Prostate gland (tissue), 2 donors: ENCODE data around the gene SYT2.

Experiments used
- CTCF ChIP-seq, 4 experiments: fragments of 200-600 bp in 2 of 4; fragments of 450-650 bp in 2 of 4; sonication (generic) in 2 of 4; IDR thresholded peaks; 1 replicate in 3 of 4; 2 replicates in 1 of 4; pipeline ENCODE4 v1.5.1; 2016 to 2019; ENCODE audit warnings: antibody characterized with exemption in 4 of 4, mild to moderate bottlenecking in 2 of 4, moderate library complexity in 2 of 4
- POLR2A ChIP-seq: fragments of 450-650 bp; IDR thresholded peaks from one replicate; pipeline ENCODE4 v1.6.1; 2016; ENCODE audit warnings: antibody characterized with exemption, mild to moderate bottlenecking
- POLR2AphosphoS5 ChIP-seq: sonication (generic); formaldehyde crosslinking; IDR thresholded peaks from one replicate; pipeline ENCODE4 v1.6.1; 2017; ENCODE audit warnings: antibody characterized with exemption

- TF ChIP-seq CTCF (IDR thresholded peaks at IDR 0.05): no peak
- no peak for TF ChIP-seq POLR2AphosphoS5
- no peak for TF ChIP-seq POLR2A
Measured at GRCh38 chr1:202688401-202688800, 21.9 kb downstream of the SYT2 start.
